Measurements from ENCODE around the gene APBB3. TPM values are rescaled to one million over a fixed set of nuclear protein-coding genes. Genes with fewer than 3 reads are reported as not detected.

APBB3 gene
- total and polyA plus RNA-seq, 9 of the 15 experiments (the other 6 are each of a cell fraction or from before 2014, with no cell fraction given): 0.17 to 24.3 (median 9.5) TPM

GRCh38 chr5:140551872-140552271 is 12.5 kb downstream of the APBB3 start:
- 98% methylated on average over 4 of the region's 4 CpGs for WGBS (ENCODE audit: insufficient coverage, low coverage, missing lambda C conversion rate)
- Histone ChIP-seq H3K9ac (ENCODE audit: insufficient read depth in 1 of 2, low read depth in 2 of 2, low read length in 2 of 2) (no peak overlapping the region), H3K4me1 (replicated peaks in 1 of 2; ENCODE audit: control insufficient read depth in 2 of 2, insufficient read depth in 2 of 2, low read length in 2 of 2) (peaks cover 42 to 60% of the 10 kb centered on the region in 2 experiments), H2AFZ (ENCODE audit: low read depth, low read length) (no peak overlapping the region), H4K20me1 (replicated peaks; ENCODE audit: control insufficient read depth, insufficient read depth, low read length) (peaks cover 19% of the 10 kb centered on the region; the same call in 1 of the 2 replicates), H3K27ac (ENCODE audit: extremely low read depth, low read depth, low read length) (no peak overlapping the region), H3K27me3 (ENCODE audit: control insufficient read depth in 2 of 2, insufficient read depth in 2 of 2, low read length in 2 of 2) (no peaks in the 10 kb centered on the region; a peak in 1 of 5 replicates), H3K9me1 (ENCODE audit: control insufficient read depth, insufficient read depth, low read length) (peaks cover 5% of the 10 kb centered on the region), H3K4me3 (no peak overlapping the region), H3K4me2 (ENCODE audit: insufficient read depth, low read length) (no peak overlapping the region), H3K9me3 (replicated peaks; ENCODE audit: control insufficient read depth, insufficient read depth, low read depth, low read length) (no peaks in the 10 kb centered on the region), H3K36me3 (ENCODE audit: control insufficient read depth, insufficient read depth, low read length) (peaks cover 72% of the 10 kb centered on the region), H3K79me2 (ENCODE audit: control insufficient read depth, insufficient read depth, low read length) (peaks cover 46% of the 10 kb centered on the region)
- in situ Hi-C loops (cut with MboI): no loop called here
- CTCF ChIA-PET (ENCODE audit: low intra/inter-chr PET ratio): no interaction called here
- no peak for FAIRE-seq
- POLR2A ChIA-PET: interaction anchor here (0.6 to 2.7 kb wide), 4 partner anchors 83 to 96 kb away, joined by 3 to 8 read pairs (median 3); partner anchors contain the start of genes IK, NDUFA2 and TMCO6
- DNase-seq (ENCODE audit: extremely low read depth in 1 of 4, low spot score in 3 of 4): no peak
- intact Hi-C loops (cut with micrococcal nuclease): loop anchor here (10.0 kb wide), 2 partner anchors 307 to 377 kb away; partner anchors contain the start of gene CYSTM1
- BruUV-seq (replicated peaks): no TSS peak
- ATAC-seq: no peak
- TF ChIP-seq MYNN (IDR thresholded peaks at IDR 0.05) (no peak), MYNN (CRISPR knock-in tag; IDR thresholded peaks at IDR 0.05) (no peak), ZNF140 (CRISPR knock-in tag; IDR thresholded peaks at IDR 0.05) (no peak), FOXK1 (CRISPR knock-in tag; IDR thresholded peaks at IDR 0.05; ENCODE audit: borderline replicate concordance) (no peak), TAF1 (IDR thresholded peaks at IDR 0.05; ENCODE audit: control insufficient read depth, extremely low read depth, insufficient read depth, low read length, severe bottlenecking) (no peak), DACH1 (IDR thresholded peaks at IDR 0.05; ENCODE audit: partially characterized antibody) (no peak), TOE1 (IDR thresholded peaks at IDR 0.05; ENCODE audit: borderline replicate concordance) (no peak), TOE1 (CRISPR knock-in tag; IDR thresholded peaks at IDR 0.05; ENCODE audit: borderline replicate concordance, low read depth) (no peak), ZNF408 (CRISPR knock-in tag; IDR thresholded peaks at IDR 0.05; ENCODE audit: low read depth) (no peak), ZNF3 (CRISPR knock-in tag; IDR thresholded peaks at IDR 0.05) (no peak), SRSF1 (IDR thresholded peaks at IDR 0.05; ENCODE audit: low read depth, low read length) (no peak), NFE2L1 (tag; IDR thresholded peaks at IDR 0.05; ENCODE audit: borderline replicate concordance, low read depth) (no peak)
- TF ChIP-seq, protein P1, sequence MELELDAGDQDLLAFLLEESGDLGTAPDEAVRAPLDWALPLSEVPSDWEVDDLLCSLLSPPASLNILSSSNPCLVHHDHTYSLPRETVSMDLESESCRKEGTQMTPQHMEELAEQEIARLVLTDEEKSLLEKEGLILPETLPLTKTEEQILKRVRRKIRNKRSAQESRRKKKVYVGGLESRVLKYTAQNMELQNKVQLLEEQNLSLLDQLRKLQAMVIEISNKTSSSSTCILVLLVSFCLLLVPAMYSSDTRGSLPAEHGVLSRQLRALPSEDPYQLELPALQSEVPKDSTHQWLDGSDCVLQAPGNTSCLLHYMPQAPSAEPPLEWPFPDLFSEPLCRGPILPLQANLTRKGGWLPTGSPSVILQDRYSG (tag; conservative IDR thresholded peaks at IDR 0.05; ENCODE audit: low read depth): no peak

Data from K562 (cell line).